Measurements from ENCODE around the gene SMYD5.
"Not testable (repeated sequence)": the region's sequence is repeated elsewhere in the genome, so short reads cannot be mapped to it uniquely, and the experiment has no call there.

Gene SMYD5

GRCh38 chr2:73262108-73262651 is 48.1 kb downstream of the SMYD5 start:
- no peak overlapping the region for H2BK12ac ChIP-seq (ENCODE audit: low read length)
- no peak overlapping the region for H3K23ac ChIP-seq (ENCODE audit: low read length)
- no peaks in the 10 kb centered on the region for H3K79me1 ChIP-seq (ENCODE audit: low read length)
- H3K14ac ChIP-seq (ENCODE audit: low read length) = no peak overlapping the region
- no peak overlapping the region for H4K91ac ChIP-seq (ENCODE audit: low read depth, low read length)
- WGBS (ENCODE audit: extremely low coverage, insufficient coverage, insufficient read length) = no CpG with 5 or more reads among the region's 4 CpGs
- no peak for DNase-seq
- H3K4me2 ChIP-seq (ENCODE audit: low read length) = no peak overlapping the region
- no peak overlapping the region for H3K9ac ChIP-seq (ENCODE audit: low read length)
- peaks cover 2% of the 10 kb centered on the region for H3K9me3 ChIP-seq (ENCODE audit: insufficient read depth, low read depth, low read length)
- no peaks in the 10 kb centered on the region for H3K79me2 ChIP-seq (ENCODE audit: control insufficient read depth, insufficient read depth, low read length, poor library complexity)
- no peak overlapping the region for H3K27ac ChIP-seq (ENCODE audit: low read depth, low read length)
- H4K8ac ChIP-seq (ENCODE audit: low read depth, low read length) = no peak overlapping the region
- H3K18ac ChIP-seq (ENCODE audit: low read length) = no peak overlapping the region
- no peak overlapping the region for H2BK120ac ChIP-seq (ENCODE audit: insufficient read depth, low read length, poor library complexity)
- no peak overlapping the region for H2AK5ac ChIP-seq (ENCODE audit: low read length)
- no peaks in the 10 kb centered on the region for H3K36me3 ChIP-seq (ENCODE audit: control insufficient read depth in 1 of 2, insufficient read depth in 2 of 2, low read length in 2 of 2)
- H3K4ac ChIP-seq (ENCODE audit: low read depth, low read length) = no peak overlapping the region
- H2AFZ ChIP-seq (ENCODE audit: insufficient read depth, low read length, poor library complexity) = no peak overlapping the region
- no peak overlapping the region for H4K12ac ChIP-seq (ENCODE audit: low read depth, low read length)
- no peaks in the 10 kb centered on the region for H3K27me3 ChIP-seq (ENCODE audit: insufficient read depth, low read length)
- no peak overlapping the region for H3K4me3 ChIP-seq (ENCODE audit: low read depth, low read length)
- H3K4me1 ChIP-seq (ENCODE audit: control insufficient read depth in 1 of 2, insufficient read depth in 2 of 2, low read length in 2 of 2) = peaks cover 3 to 9% of the 10 kb centered on the region in 2 experiments
- H2BK5ac ChIP-seq (ENCODE audit: low read depth, low read length, poor library complexity) = no peak overlapping the region

GRCh38 chr2:73262691-73263429 is 48.8 kb downstream of the SMYD5 start:
- not testable (repeated sequence) for H2BK12ac ChIP-seq (ENCODE audit: low read length); H3K9ac ChIP-seq (ENCODE audit: low read length); H3K23ac ChIP-seq (ENCODE audit: low read length); H3K27me3 ChIP-seq (ENCODE audit: insufficient read depth, low read length); H3K14ac ChIP-seq (ENCODE audit: low read length); H4K12ac ChIP-seq (ENCODE audit: low read depth, low read length); H2BK120ac ChIP-seq (ENCODE audit: insufficient read depth, low read length, poor library complexity); DNase-seq; H4K91ac ChIP-seq (ENCODE audit: low read depth, low read length); H3K27ac ChIP-seq (ENCODE audit: low read depth, low read length); H3K4ac ChIP-seq (ENCODE audit: low read depth, low read length); H2AK5ac ChIP-seq (ENCODE audit: low read length); H3K9me3 ChIP-seq (ENCODE audit: insufficient read depth, low read depth, low read length); H4K8ac ChIP-seq (ENCODE audit: low read depth, low read length); H2AFZ ChIP-seq (ENCODE audit: insufficient read depth, low read length, poor library complexity); H3K18ac ChIP-seq (ENCODE audit: low read length); H3K79me2 ChIP-seq (ENCODE audit: control insufficient read depth, insufficient read depth, low read length, poor library complexity); H3K4me1 ChIP-seq (ENCODE audit: control insufficient read depth in 1 of 2, insufficient read depth in 2 of 2, low read length in 2 of 2); H3K36me3 ChIP-seq (ENCODE audit: control insufficient read depth in 1 of 2, insufficient read depth in 2 of 2, low read length in 2 of 2); H3K4me3 ChIP-seq (ENCODE audit: low read depth, low read length); H2BK5ac ChIP-seq (ENCODE audit: low read depth, low read length, poor library complexity); H3K4me2 ChIP-seq (ENCODE audit: low read length); H3K79me1 ChIP-seq (ENCODE audit: low read length)
- no CpG with 5 or more reads among the region's 18 CpGs for WGBS (ENCODE audit: extremely low coverage, insufficient coverage, insufficient read length)

- no peaks in the 10 kb centered on the region for H3K36me3 ChIP-seq (ENCODE audit: control insufficient read depth in 1 of 2, insufficient read depth in 2 of 2, low read length in 2 of 2)
- no peak overlapping the region for H2AK5ac ChIP-seq (ENCODE audit: low read length)
- peaks cover 4% of the 10 kb centered on the region for H3K9me3 ChIP-seq (ENCODE audit: insufficient read depth, low read depth, low read length)
- no peak overlapping the region for H3K23ac ChIP-seq (ENCODE audit: low read length)
- no peak overlapping the region for H2BK5ac ChIP-seq (ENCODE audit: low read depth, low read length, poor library complexity)
- no peak overlapping the region for H3K14ac ChIP-seq (ENCODE audit: low read length)
- peaks cover 7 to 13% of the 10 kb centered on the region in 2 experiments for H3K4me1 ChIP-seq (ENCODE audit: control insufficient read depth in 1 of 2, insufficient read depth in 2 of 2, low read length in 2 of 2)
- H3K18ac ChIP-seq (ENCODE audit: low read length) = no peak overlapping the region
- no peaks in the 10 kb centered on the region for H3K79me1 ChIP-seq (ENCODE audit: low read length)
- H3K27ac ChIP-seq (ENCODE audit: low read depth, low read length) = no peak overlapping the region
- no peak overlapping the region for H4K91ac ChIP-seq (ENCODE audit: low read depth, low read length)
- H3K4ac ChIP-seq (ENCODE audit: low read depth, low read length) = no peak overlapping the region
- H4K8ac ChIP-seq (ENCODE audit: low read depth, low read length) = no peak overlapping the region
- no peak overlapping the region for H3K4me3 ChIP-seq (ENCODE audit: low read depth, low read length)
- no peak overlapping the region for H2BK120ac ChIP-seq (ENCODE audit: insufficient read depth, low read length, poor library complexity)
- no peak overlapping the region for H3K4me2 ChIP-seq (ENCODE audit: low read length)
- H2BK12ac ChIP-seq (ENCODE audit: low read length) = no peak overlapping the region
- DNase-seq = no peak
- no CpG with 5 or more reads among the region's 16 CpGs for WGBS (ENCODE audit: extremely low coverage, insufficient coverage, insufficient read length)
- no peaks in the 10 kb centered on the region for H3K79me2 ChIP-seq (ENCODE audit: control insufficient read depth, insufficient read depth, low read length, poor library complexity)
- no peak overlapping the region for H4K12ac ChIP-seq (ENCODE audit: low read depth, low read length)
- no peak overlapping the region for H2AFZ ChIP-seq (ENCODE audit: insufficient read depth, low read length, poor library complexity)
- peaks cover 9% of the 10 kb centered on the region for H3K27me3 ChIP-seq (ENCODE audit: insufficient read depth, low read length)
- H3K9ac ChIP-seq (ENCODE audit: low read length) = no peak overlapping the region
Observed at GRCh38 chr2:73263540-73264331, 49.7 kb downstream of the SMYD5 start.

- Histone ChIP-seq H2AFZ (ENCODE audit: insufficient read depth, low read length, poor library complexity) (no peak overlapping the region), H2BK120ac (ENCODE audit: insufficient read depth, low read length, poor library complexity) (no peak overlapping the region), H3K36me3 (ENCODE audit: control insufficient read depth in 1 of 2, insufficient read depth in 2 of 2, low read length in 2 of 2) (no peaks in the 10 kb centered on the region), H3K9me3 (ENCODE audit: insufficient read depth, low read depth, low read length) (peaks cover 4% of the 10 kb centered on the region), H3K4me3 (ENCODE audit: low read depth, low read length) (no peak overlapping the region), H3K9ac (ENCODE audit: low read length) (no peak overlapping the region), H3K14ac (ENCODE audit: low read length) (no peak overlapping the region), H4K91ac (ENCODE audit: low read depth, low read length) (no peak overlapping the region), H2BK12ac (ENCODE audit: low read length) (no peak overlapping the region), H2BK5ac (ENCODE audit: low read depth, low read length, poor library complexity) (no peak overlapping the region), H3K79me1 (ENCODE audit: low read length) (no peaks in the 10 kb centered on the region), H4K12ac (ENCODE audit: low read depth, low read length) (no peak overlapping the region), H3K4me2 (ENCODE audit: low read length) (no peak overlapping the region), H3K18ac (ENCODE audit: low read length) (no peak overlapping the region), H3K4me1 (ENCODE audit: control insufficient read depth in 1 of 2, insufficient read depth in 2 of 2, low read length in 2 of 2) (peaks cover 8 to 17% of the 10 kb centered on the region in 2 experiments), H3K79me2 (ENCODE audit: control insufficient read depth, insufficient read depth, low read length, poor library complexity) (no peaks in the 10 kb centered on the region), H2AK5ac (ENCODE audit: low read length) (no peak overlapping the region), H3K27ac (ENCODE audit: low read depth, low read length) (no peak overlapping the region), H3K27me3 (ENCODE audit: insufficient read depth, low read length) (peaks cover 14% of the 10 kb centered on the region), H3K23ac (ENCODE audit: low read length) (no peak overlapping the region), H3K4ac (ENCODE audit: low read depth, low read length) (no peak overlapping the region), H4K8ac (ENCODE audit: low read depth, low read length) (no peak overlapping the region)
- WGBS (ENCODE audit: extremely low coverage, insufficient coverage, insufficient read length) = no CpG with 5 or more reads among the region's 15 CpGs
- DNase-seq = no peak
Observed at GRCh38 chr2:73264332-73264606, 50.2 kb downstream of the SMYD5 start.

Data from trophoblast cell (in vitro differentiated cells and primary cell).